ENCODE results near the gene IQCN.

The IQCN gene

GRCh38 chr19:18208098-18208951, 65.9 kb downstream of the IQCN start:
- no peak for DNase-seq
